ENCODE measurements around the gene LMX1A.

- no peak for TF ChIP-seq POLR2A (IDR thresholded peaks at IDR 0.05)
- TF ChIP-seq, protein P1, sequence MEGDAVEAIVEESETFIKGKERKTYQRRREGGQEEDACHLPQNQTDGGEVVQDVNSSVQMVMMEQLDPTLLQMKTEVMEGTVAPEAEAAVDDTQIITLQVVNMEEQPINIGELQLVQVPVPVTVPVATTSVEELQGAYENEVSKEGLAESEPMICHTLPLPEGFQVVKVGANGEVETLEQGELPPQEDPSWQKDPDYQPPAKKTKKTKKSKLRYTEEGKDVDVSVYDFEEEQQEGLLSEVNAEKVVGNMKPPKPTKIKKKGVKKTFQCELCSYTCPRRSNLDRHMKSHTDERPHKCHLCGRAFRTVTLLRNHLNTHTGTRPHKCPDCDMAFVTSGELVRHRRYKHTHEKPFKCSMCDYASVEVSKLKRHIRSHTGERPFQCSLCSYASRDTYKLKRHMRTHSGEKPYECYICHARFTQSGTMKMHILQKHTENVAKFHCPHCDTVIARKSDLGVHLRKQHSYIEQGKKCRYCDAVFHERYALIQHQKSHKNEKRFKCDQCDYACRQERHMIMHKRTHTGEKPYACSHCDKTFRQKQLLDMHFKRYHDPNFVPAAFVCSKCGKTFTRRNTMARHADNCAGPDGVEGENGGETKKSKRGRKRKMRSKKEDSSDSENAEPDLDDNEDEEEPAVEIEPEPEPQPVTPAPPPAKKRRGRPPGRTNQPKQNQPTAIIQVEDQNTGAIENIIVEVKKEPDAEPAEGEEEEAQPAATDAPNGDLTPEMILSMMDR (IDR thresholded peaks at IDR 0.05) = no peak
Measured at GRCh38 chr1:165207853-165208515, 148.5 kb downstream of the LMX1A start.
